ENCODE results near the gene ERC1. TPM values are rescaled to one million over a fixed set of nuclear protein-coding genes. Genes with fewer than 3 reads are reported as not detected.
A peak's percentile ranks its signal among the peaks of the same experiment; 100 is the strongest.

ERC1 gene
- total and polyA plus RNA-seq, 2 experiments from 2014 or later = 18.4 to 29.7 TPM

DNA sequence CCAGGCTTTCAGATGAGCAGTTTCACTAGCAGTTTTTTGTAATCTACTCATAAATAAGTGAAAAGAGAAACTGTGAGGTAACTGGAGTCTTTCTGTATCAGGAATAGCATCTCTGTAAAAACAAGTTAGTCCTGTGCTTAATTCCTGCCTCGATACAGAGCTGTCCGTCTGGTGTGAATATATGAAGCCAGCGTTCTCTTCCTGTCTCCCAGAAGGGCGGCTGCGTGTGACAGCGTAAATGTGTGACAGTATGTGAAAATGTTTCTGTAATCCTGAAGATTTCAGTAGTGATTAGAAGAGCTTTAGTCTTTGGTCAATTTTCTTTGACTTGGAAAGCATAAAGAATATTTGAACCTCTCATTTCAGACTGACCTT is 453.1 kb downstream of the ERC1 start:
- Histone ChIP-seq H3K4me1 (ENCODE audit: insufficient read depth) (peaks cover 4% of the 10 kb centered on the region), H3K79me2 (no peaks in the 10 kb centered on the region), H3K9me2 (replicated peaks; ENCODE audit: insufficient read depth) (no peaks in the 10 kb centered on the region), H3K4me3 (no peak overlapping the region), H4K20me1 (ENCODE audit: insufficient read depth, poor library complexity, severe bottlenecking) (no peaks in the 10 kb centered on the region), H3K9me3 (ENCODE audit: low read depth) (no peaks in the 10 kb centered on the region), H2AFZ (no peak overlapping the region), H3K27ac (peak overlapping the region; percentile 19), H3K4me2 (peak overlapping the region; percentile 55), H3K36me3 (replicated peaks; ENCODE audit: insufficient read depth, low read depth) (no peaks in the 10 kb centered on the region), H3K27me3 (no peaks in the 10 kb centered on the region)
- 59% methylated on average over 6 of the region's 6 CpGs for WGBS (ENCODE audit: low lambda C conversion rate, missing lambda C conversion rate)
- TF ChIP-seq EZH2 (IDR thresholded peaks at IDR 0.05; ENCODE audit: borderline replicate concordance) = no peak
- TF ChIP-seq, protein P1, sequence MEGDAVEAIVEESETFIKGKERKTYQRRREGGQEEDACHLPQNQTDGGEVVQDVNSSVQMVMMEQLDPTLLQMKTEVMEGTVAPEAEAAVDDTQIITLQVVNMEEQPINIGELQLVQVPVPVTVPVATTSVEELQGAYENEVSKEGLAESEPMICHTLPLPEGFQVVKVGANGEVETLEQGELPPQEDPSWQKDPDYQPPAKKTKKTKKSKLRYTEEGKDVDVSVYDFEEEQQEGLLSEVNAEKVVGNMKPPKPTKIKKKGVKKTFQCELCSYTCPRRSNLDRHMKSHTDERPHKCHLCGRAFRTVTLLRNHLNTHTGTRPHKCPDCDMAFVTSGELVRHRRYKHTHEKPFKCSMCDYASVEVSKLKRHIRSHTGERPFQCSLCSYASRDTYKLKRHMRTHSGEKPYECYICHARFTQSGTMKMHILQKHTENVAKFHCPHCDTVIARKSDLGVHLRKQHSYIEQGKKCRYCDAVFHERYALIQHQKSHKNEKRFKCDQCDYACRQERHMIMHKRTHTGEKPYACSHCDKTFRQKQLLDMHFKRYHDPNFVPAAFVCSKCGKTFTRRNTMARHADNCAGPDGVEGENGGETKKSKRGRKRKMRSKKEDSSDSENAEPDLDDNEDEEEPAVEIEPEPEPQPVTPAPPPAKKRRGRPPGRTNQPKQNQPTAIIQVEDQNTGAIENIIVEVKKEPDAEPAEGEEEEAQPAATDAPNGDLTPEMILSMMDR (IDR thresholded peaks at IDR 0.05; ENCODE audit: poor library complexity) = no peak
- TF ChIP-seq EZH2phosphoT487 (IDR thresholded peaks at IDR 0.05; ENCODE audit: low read depth, severe bottlenecking, unreplicated experiment) = no peak
- DNase-seq (ENCODE audit: low spot score) = no peak

DNA sequence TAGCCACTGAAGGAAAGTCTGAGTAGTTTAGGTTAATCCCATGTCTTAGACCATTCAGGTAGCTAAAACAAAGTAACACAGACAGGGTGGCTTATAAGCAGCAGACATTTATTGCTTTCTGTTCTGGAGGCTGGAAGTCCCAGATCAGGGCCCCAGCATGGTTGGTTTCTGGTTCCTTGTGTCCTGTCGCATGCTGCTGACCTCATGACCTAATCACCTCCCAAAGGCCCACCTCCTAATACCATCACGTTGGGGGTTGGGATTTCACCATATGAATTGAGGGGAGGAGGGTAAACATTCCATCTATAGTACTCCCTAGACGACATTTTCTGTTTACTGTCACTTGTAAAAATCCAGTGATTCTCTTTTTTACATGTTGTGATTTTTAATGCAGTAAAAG is 454.8 kb downstream of the ERC1 start:
- H3K9me3 ChIP-seq (ENCODE audit: low read depth) = no peaks in the 10 kb centered on the region
- H3K27ac ChIP-seq = no peak overlapping the region
- no peaks in the 10 kb centered on the region for H4K20me1 ChIP-seq (ENCODE audit: insufficient read depth, poor library complexity, severe bottlenecking)
- H2AFZ ChIP-seq = no peak overlapping the region
- no peak overlapping the region for H3K4me2 ChIP-seq
- H3K4me3 ChIP-seq = no peak overlapping the region
- H3K9me2 ChIP-seq (replicated peaks; ENCODE audit: insufficient read depth) = no peaks in the 10 kb centered on the region
- WGBS (ENCODE audit: low lambda C conversion rate, missing lambda C conversion rate) = 34% methylated on average over 3 of the region's 3 CpGs
- TF ChIP-seq, protein P1 (IDR thresholded peaks at IDR 0.05; ENCODE audit: poor library complexity) = no peak
- no peak for TF ChIP-seq EZH2phosphoT487 (IDR thresholded peaks at IDR 0.05; ENCODE audit: low read depth, severe bottlenecking, unreplicated experiment)
- TF ChIP-seq EZH2 (IDR thresholded peaks at IDR 0.05; ENCODE audit: borderline replicate concordance) = no peak
- peaks cover 4% of the 10 kb centered on the region for H3K4me1 ChIP-seq (ENCODE audit: insufficient read depth)
- no peaks in the 10 kb centered on the region for H3K36me3 ChIP-seq (replicated peaks; ENCODE audit: insufficient read depth, low read depth)
- H3K27me3 ChIP-seq = no peaks in the 10 kb centered on the region
- no peaks in the 10 kb centered on the region for H3K79me2 ChIP-seq
- no peak for DNase-seq (ENCODE audit: low spot score)

DNA sequence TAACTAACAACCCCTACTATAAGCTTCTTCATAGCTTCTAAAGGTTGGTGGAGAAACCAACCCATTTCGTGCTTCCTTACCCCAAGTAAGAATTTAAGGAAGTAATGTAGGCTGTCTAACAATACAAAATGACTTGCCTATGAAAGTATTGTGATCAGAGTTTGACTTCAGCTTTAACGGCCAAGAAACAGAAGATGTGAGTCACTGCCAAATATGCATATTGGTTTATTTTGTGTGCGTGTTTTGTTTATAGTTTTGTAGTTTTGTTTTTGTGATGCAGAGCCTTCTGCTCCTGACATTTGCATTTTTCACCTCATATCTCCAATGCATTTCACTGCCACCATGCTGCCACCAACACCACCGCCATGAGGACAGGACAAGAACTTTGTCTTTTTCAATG is 457.3 kb downstream of the ERC1 start:
- Histone ChIP-seq H3K9me3 (ENCODE audit: low read depth) (no peaks in the 10 kb centered on the region), H3K27ac (no peak overlapping the region), H3K27me3 (no peaks in the 10 kb centered on the region), H3K79me2 (no peaks in the 10 kb centered on the region), H4K20me1 (ENCODE audit: insufficient read depth, poor library complexity, severe bottlenecking) (no peaks in the 10 kb centered on the region), H3K36me3 (replicated peaks; ENCODE audit: insufficient read depth, low read depth) (no peaks in the 10 kb centered on the region), H2AFZ (no peak overlapping the region), H3K4me1 (ENCODE audit: insufficient read depth) (peaks cover 4% of the 10 kb centered on the region), H3K9me2 (replicated peaks; ENCODE audit: insufficient read depth) (no peaks in the 10 kb centered on the region), H3K4me2 (no peak overlapping the region), H3K4me3 (no peak overlapping the region)
- TF ChIP-seq, protein P1 (IDR thresholded peaks at IDR 0.05; ENCODE audit: poor library complexity) = no peak
- TF ChIP-seq EZH2 (IDR thresholded peaks at IDR 0.05; ENCODE audit: borderline replicate concordance) = no peak
- no peak for TF ChIP-seq EZH2phosphoT487 (IDR thresholded peaks at IDR 0.05; ENCODE audit: low read depth, severe bottlenecking, unreplicated experiment)
- 94% methylated on average over 4 of the region's 4 CpGs for WGBS (ENCODE audit: low lambda C conversion rate, missing lambda C conversion rate)
- no peak for DNase-seq (ENCODE audit: low spot score)

DNA sequence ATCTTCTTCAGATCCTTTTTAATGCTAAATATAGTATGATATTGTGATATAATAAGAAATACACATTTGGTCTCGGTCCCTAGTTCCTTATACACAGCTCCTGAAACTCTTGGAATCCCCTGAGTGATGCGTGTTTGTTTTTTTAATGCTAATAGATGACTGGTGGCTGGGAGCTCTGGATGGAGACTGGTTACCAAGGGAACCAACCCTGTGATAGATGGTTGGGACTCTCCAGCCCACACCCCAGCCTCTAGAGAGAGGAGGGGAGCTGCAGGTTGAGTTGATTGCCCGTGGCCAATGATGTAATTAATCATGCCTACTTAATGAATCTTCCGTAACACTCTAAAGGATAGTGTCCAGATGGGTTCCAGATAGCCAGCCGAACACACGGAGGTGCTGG is 462.8 kb downstream of the ERC1 start:
- no peaks in the 10 kb centered on the region for H3K79me2 ChIP-seq
- no peak for DNase-seq (ENCODE audit: low spot score)
- TF ChIP-seq, protein P1 (IDR thresholded peaks at IDR 0.05; ENCODE audit: poor library complexity) = no peak
- TF ChIP-seq EZH2phosphoT487 (IDR thresholded peaks at IDR 0.05; ENCODE audit: low read depth, severe bottlenecking, unreplicated experiment) = no peak
- no peak for TF ChIP-seq EZH2 (IDR thresholded peaks at IDR 0.05; ENCODE audit: borderline replicate concordance)
- H3K4me1 ChIP-seq (ENCODE audit: insufficient read depth) = no peaks in the 10 kb centered on the region
- 92% methylated on average over 6 of the region's 6 CpGs for WGBS (ENCODE audit: low lambda C conversion rate, missing lambda C conversion rate)
- H3K27ac ChIP-seq = no peak overlapping the region
- H3K27me3 ChIP-seq = no peaks in the 10 kb centered on the region
- H3K9me2 ChIP-seq (replicated peaks; ENCODE audit: insufficient read depth) = no peaks in the 10 kb centered on the region
- H3K9me3 ChIP-seq (ENCODE audit: low read depth) = no peaks in the 10 kb centered on the region
- no peaks in the 10 kb centered on the region for H3K36me3 ChIP-seq (replicated peaks; ENCODE audit: insufficient read depth, low read depth)
- H2AFZ ChIP-seq = no peak overlapping the region
- H4K20me1 ChIP-seq (ENCODE audit: insufficient read depth, poor library complexity, severe bottlenecking) = no peaks in the 10 kb centered on the region
- no peak overlapping the region for H3K4me3 ChIP-seq
- no peak overlapping the region for H3K4me2 ChIP-seq

Measured in hepatocyte (in vitro differentiated cells).